Transverse colon (tissue), 4 donors: ENCODE measurements around the gene MSH6. TPM values are rescaled to one million over a fixed set of nuclear protein-coding genes. Genes with fewer than 3 reads are reported as not detected.

Experiments
- DNase-seq: peaks from one replicate; pipeline ENCODE4 v3.0.0-alpha.2; 2019
- H3K27ac ChIP-seq, 4 donors: fragments of 200-600 bp; sonication (generic); 2 replicates each; pipeline ENCODE4 v1.5.1; 2016 to 2018; ENCODE audit warnings: inconsistent platforms in 4 of 4
- H3K27me3 ChIP-seq: fragments of 200-600 bp; sonication (generic); 2 replicates; pipeline ENCODE4 v1.5.1; 2017; ENCODE audit warnings: inconsistent platforms
- H3K36me3 ChIP-seq, 4 donors: fragments of 200-600 bp; sonication (generic); 2 replicates each; pipeline ENCODE4 v1.5.1; 2017 to 2019; ENCODE audit warnings: inconsistent platforms in 4 of 4
- H3K4me1 ChIP-seq, 4 donors: fragments of 200-600 bp; sonication (generic); 2 replicates each; pipeline ENCODE4 v1.5.1; 2017 to 2020; ENCODE audit warnings: inconsistent platforms in 4 of 4
- H3K4me3 ChIP-seq, 4 donors: fragments of 200-600 bp; sonication (generic); 1 replicate in 1 of 4; 2 replicates in 3 of 4; pipeline versions ENCODE4 v1.5.1 to v1.6.1; 2017 to 2019; ENCODE audit warnings: inconsistent platforms in 4 of 4
- H3K9me3 ChIP-seq, 2 donors: fragments of 200-600 bp; sonication (generic); 2 replicates each; pipeline ENCODE4 v1.5.1; 2017 to 2019; ENCODE audit warnings: inconsistent platforms in 2 of 2
- EP300 ChIP-seq: sonication (generic); formaldehyde crosslinking; IDR thresholded peaks from one replicate; pipeline ENCODE4 v1.6.1; 2017; ENCODE audit warnings: antibody characterized with exemption, low read depth
- POLR2A ChIP-seq: fragments of 450-650 bp; IDR thresholded peaks from one replicate; pipeline ENCODE4 v1.6.1; 2016; ENCODE audit warnings: antibody characterized with exemption, mild to moderate bottlenecking, moderate library complexity
- POLR2AphosphoS5 ChIP-seq, 3 donors: sonication (generic); formaldehyde crosslinking; IDR thresholded peaks; one replicate each; pipeline ENCODE4 v1.6.1; 2016; ENCODE audit warnings: antibody characterized with exemption in 3 of 3
- WGBS, 2 donors: methylation state at CpG; one replicate each; pipeline ENCODE4 v1.1.5; 2018; ENCODE audit warnings: low coverage in 1 of 2; 5-methylcytosine and 5-hydroxymethylcytosine counted together
- in situ Hi-C, 4 donors: fragments of 200-750 bp; cut with MboI; loops; one replicate each; pipeline versions ENCODE4 v1.15.0 to v1.15.1; 2017; ENCODE audit warnings: low sequenced_read_pairs in 3 of 4, low pct_ligation_motif_present in 1 of 4, low pct_unique_long_range_greater_than_20kb in 1 of 4
- intact Hi-C: fragments of 100-400 bp; cut with DNase I; formaldehyde crosslinking; loops from one replicate; pipeline ENCODE4 v1.15.1; 2023; ENCODE audit warnings: low total_unique reads
- total RNA-seq, 4 donors: library from RNA; depleted of rRNA; stranded (reverse); fragments of >200 nt; gene quantifications; one replicate each; pipeline ENCODE4 v1.1.0, GENCODE V29; 2016
- TF ChIP-seq, protein P1 (sequence below), 5 experiments: fragments of 200-600 bp in 3 of 5; fragments of 450-650 bp in 2 of 5; sonication (generic) in 3 of 5; IDR thresholded peaks; 1 replicate in 2 of 5; 2 replicates in 3 of 5; pipeline ENCODE4 v1.5.1; 2016 to 2017; ENCODE audit warnings: antibody characterized with exemption in 5 of 5, inconsistent platforms in 3 of 5, mild to moderate bottlenecking in 2 of 5, moderate library complexity in 1 of 5

Gene MSH6, protein sequence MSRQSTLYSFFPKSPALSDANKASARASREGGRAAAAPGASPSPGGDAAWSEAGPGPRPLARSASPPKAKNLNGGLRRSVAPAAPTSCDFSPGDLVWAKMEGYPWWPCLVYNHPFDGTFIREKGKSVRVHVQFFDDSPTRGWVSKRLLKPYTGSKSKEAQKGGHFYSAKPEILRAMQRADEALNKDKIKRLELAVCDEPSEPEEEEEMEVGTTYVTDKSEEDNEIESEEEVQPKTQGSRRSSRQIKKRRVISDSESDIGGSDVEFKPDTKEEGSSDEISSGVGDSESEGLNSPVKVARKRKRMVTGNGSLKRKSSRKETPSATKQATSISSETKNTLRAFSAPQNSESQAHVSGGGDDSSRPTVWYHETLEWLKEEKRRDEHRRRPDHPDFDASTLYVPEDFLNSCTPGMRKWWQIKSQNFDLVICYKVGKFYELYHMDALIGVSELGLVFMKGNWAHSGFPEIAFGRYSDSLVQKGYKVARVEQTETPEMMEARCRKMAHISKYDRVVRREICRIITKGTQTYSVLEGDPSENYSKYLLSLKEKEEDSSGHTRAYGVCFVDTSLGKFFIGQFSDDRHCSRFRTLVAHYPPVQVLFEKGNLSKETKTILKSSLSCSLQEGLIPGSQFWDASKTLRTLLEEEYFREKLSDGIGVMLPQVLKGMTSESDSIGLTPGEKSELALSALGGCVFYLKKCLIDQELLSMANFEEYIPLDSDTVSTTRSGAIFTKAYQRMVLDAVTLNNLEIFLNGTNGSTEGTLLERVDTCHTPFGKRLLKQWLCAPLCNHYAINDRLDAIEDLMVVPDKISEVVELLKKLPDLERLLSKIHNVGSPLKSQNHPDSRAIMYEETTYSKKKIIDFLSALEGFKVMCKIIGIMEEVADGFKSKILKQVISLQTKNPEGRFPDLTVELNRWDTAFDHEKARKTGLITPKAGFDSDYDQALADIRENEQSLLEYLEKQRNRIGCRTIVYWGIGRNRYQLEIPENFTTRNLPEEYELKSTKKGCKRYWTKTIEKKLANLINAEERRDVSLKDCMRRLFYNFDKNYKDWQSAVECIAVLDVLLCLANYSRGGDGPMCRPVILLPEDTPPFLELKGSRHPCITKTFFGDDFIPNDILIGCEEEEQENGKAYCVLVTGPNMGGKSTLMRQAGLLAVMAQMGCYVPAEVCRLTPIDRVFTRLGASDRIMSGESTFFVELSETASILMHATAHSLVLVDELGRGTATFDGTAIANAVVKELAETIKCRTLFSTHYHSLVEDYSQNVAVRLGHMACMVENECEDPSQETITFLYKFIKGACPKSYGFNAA (N-terminal part only)
- total RNA-seq: 10 to 100 TPM; 15.9 to 21.9 (median 17.2) TPM

DNA sequence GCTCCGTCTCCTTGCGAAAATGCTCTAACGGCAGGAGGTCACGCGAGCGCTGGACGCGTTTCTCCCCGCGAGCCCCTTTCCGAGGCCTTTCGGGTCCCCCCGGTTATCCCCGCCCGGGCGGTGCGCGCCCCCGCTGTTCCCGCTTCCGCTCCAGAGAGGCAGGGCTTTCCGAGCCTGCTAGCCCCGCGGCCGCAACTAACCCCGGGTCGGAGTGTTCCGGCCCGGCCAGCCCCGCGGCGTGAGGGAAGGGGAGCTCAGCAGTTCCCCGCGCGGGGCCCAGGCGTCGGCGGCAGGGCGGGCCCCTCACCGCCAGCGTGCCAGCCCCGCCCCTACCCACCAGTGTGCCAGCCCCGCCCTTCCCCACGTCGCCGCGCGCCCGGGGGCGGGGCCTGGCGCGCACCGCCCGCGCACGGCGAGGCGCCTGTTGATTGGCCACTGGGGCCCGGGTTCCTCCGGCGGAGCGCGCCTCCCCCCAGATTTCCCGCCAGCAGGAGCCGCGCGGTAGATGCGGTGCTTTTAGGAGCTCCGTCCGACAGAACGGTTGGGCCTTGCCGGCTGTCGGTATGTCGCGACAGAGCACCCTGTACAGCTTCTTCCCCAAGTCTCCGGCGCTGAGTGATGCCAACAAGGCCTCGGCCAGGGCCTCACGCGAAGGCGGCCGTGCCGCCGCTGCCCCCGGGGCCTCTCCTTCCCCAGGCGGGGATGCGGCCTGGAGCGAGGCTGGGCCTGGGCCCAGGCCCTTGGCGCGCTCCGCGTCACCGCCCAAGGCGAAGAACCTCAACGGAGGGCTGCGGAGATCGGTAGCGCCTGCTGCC, at the start of gene MSH6:
Gene MSH6 (plus strand): TSS at position 475 of the 815 bp plus-strand sequence. CDS start 89 bp downstream, at position 564.
- peak; percentile 91 for DNase-seq
- TF ChIP-seq POLR2A: peak; percentile 79
- TF ChIP-seq, protein P1, sequence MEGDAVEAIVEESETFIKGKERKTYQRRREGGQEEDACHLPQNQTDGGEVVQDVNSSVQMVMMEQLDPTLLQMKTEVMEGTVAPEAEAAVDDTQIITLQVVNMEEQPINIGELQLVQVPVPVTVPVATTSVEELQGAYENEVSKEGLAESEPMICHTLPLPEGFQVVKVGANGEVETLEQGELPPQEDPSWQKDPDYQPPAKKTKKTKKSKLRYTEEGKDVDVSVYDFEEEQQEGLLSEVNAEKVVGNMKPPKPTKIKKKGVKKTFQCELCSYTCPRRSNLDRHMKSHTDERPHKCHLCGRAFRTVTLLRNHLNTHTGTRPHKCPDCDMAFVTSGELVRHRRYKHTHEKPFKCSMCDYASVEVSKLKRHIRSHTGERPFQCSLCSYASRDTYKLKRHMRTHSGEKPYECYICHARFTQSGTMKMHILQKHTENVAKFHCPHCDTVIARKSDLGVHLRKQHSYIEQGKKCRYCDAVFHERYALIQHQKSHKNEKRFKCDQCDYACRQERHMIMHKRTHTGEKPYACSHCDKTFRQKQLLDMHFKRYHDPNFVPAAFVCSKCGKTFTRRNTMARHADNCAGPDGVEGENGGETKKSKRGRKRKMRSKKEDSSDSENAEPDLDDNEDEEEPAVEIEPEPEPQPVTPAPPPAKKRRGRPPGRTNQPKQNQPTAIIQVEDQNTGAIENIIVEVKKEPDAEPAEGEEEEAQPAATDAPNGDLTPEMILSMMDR (IDR thresholded peaks at IDR 0.05): peak in 1 of 5 experiments; percentile 10
- peak; percentile 92 to 98 (median 93) for TF ChIP-seq POLR2AphosphoS5 (IDR thresholded peaks at IDR 0.05)
- TF ChIP-seq EP300: no peak
- H3K27me3 ChIP-seq: no peaks in the 10 kb centered on the region
- in situ Hi-C loops: loop anchor here in 1 of 4 donors (10.0 kb wide), 1 partner anchor 122 kb away; the partner anchor contains the start of gene FBXO11
- H3K4me3 ChIP-seq: peak within 1 kb of the TSS; percentile 70 to 88 (median 83)
- WGBS, 2 donors: 0 to 1% methylated on average over 1 to 49 of the region's 98 CpGs
- H3K36me3 ChIP-seq: no peaks in the 10 kb centered on the region
- intact Hi-C loops: loop anchor here (5.0 kb wide), 1 partner anchor 124 kb away; the partner anchor contains the start of gene FBXO11
- no peaks in the 10 kb centered on the region for H3K9me3 ChIP-seq
- peak within 1 kb of the TSS; percentile 94 to 99 (median 96) for H3K27ac ChIP-seq
- H3K4me1 ChIP-seq: peaks cover 9 to 24% (median 19%) of the 10 kb centered on the region in 4 donors

- in situ Hi-C loops: no loop called here
- WGBS, 2 donors: 67 to 90% methylated on average over 2 to 4 of the region's 4 CpGs
Observed at GRCh38 chr2:47735136-47735869, 47.6 kb upstream of the MSH6 start.

DNA sequence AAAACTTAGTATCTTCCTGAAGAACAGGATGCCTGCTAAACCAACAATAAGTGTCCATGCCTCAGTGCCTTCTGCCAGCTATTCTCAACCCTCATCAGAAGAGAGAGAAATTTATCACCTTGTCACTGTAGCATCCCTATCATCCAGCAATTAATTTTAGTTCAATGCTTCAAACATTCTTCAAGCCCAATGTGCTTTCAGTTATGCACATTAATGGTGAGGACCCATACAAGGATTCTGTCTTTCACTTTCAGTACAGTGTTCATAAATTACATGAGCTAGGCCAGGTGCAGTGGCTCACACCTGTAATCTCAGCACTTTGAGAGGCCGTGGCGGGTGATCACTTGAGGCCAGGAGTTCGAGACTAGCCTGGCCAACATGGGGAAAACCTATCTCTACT, 47.0 kb upstream of the MSH6 start:
- Histone ChIP-seq H3K9me3 (no peaks in the 10 kb centered on the region), H3K36me3 (no peaks in the 10 kb centered on the region), H3K4me1 (no peaks in the 10 kb centered on the region), H3K27me3 (no peaks in the 10 kb centered on the region), H3K4me3 (no peak overlapping the region), H3K27ac (no peak overlapping the region)
- TF ChIP-seq, protein P1 (IDR thresholded peaks at IDR 0.05): no peak
- no peak for TF ChIP-seq POLR2A
- no peak for TF ChIP-seq EP300
- TF ChIP-seq POLR2AphosphoS5 (IDR thresholded peaks at IDR 0.05): no peak
- no peak for DNase-seq
- in situ Hi-C loops: no loop called here
- intact Hi-C loops: no loop called here
- 91% methylated on average over 3 of the region's 3 CpGs; no CpG with 5 or more reads in 1 of the 2 donors for WGBS, 2 donors

More at GRCh38 chr2:47735136-47735869, 47.6 kb upstream of the MSH6 start:
- Histone ChIP-seq H3K27me3 (no peaks in the 10 kb centered on the region), H3K4me1 (no peaks in the 10 kb centered on the region), H3K36me3 (no peaks in the 10 kb centered on the region), H3K9me3 (no peaks in the 10 kb centered on the region), H3K4me3 (no peak overlapping the region), H3K27ac (no peak overlapping the region)
- no peak for TF ChIP-seq POLR2AphosphoS5 (IDR thresholded peaks at IDR 0.05)
- no peak for TF ChIP-seq POLR2A
- TF ChIP-seq, protein P1 (IDR thresholded peaks at IDR 0.05): no peak
- TF ChIP-seq EP300: no peak
- intact Hi-C loops: no loop called here
- DNase-seq: no peak
